GM06990 (cell line): ENCODE results near the gene SRRM4.

Source experiments
- DNase-seq: peaks from one replicate; pipeline ENCODE4 v3.0.0-alpha.2; 2011; ENCODE audit not compliant: insufficient read length; ENCODE audit errors: extremely low read depth
- H3K27me3 ChIP-seq: replicated peaks from 2 replicates; pipeline ENCODE4 v1.6.0; 2011; ENCODE audit warnings: low read length; ENCODE audit not compliant: control insufficient read depth, insufficient read depth
- H3K36me3 ChIP-seq: 2 replicates; pipeline ENCODE4 v1.5.1; 2011; ENCODE audit warnings: low read length; ENCODE audit not compliant: control insufficient read depth, insufficient read depth
- H3K4me3 ChIP-seq: replicated peaks from 2 replicates; pipeline ENCODE4 v1.5.1; 2011; ENCODE audit warnings: low read depth, mild to moderate bottlenecking, control low read depth, low read length
- TF ChIP-seq, protein P1 (sequence below): IDR thresholded peaks from 2 replicates; pipeline ENCODE4 v1.5.1; 2011; ENCODE audit warnings: low read length, control low read depth, mild to moderate bottlenecking, inconsistent platforms; ENCODE audit not compliant: insufficient read depth, poor library complexity, severe bottlenecking

Gene SRRM4

DNA sequence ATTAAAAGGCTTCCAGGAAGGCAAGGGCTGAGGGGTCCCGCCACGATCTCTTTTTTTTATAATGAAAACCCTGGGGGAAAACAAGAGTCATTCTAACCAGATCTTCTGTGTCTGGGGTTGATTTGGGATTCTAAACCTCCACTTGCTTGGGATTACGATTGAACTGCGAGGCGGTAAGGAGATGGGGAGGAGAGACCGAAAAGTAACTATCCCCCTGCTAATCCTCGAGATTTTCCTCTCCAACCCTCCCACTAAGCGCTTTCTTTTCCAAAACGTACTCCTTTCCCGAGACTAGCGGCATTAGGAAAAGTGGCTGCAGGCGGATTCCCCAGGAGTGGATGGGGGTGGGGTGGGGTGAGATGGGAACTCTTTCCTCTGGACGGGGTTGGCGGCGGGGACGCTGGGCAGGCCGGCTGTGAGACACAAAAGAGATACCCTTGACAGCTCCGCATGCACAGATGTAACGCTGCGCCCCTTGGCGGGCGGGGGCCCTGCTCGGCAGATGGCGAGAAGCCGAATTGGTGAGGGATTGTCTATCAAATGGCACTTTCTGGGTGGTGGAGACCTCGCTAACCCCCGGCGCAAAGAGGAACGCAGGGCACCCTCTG is 830 bp upstream of the SRRM4 start:
- no peak for DNase-seq
- no peaks in the 10 kb centered on the region; the same call in 1 of the 2 replicates for H3K27me3 ChIP-seq
- no peak overlapping the region for H3K4me3 ChIP-seq
- TF ChIP-seq, protein P1, sequence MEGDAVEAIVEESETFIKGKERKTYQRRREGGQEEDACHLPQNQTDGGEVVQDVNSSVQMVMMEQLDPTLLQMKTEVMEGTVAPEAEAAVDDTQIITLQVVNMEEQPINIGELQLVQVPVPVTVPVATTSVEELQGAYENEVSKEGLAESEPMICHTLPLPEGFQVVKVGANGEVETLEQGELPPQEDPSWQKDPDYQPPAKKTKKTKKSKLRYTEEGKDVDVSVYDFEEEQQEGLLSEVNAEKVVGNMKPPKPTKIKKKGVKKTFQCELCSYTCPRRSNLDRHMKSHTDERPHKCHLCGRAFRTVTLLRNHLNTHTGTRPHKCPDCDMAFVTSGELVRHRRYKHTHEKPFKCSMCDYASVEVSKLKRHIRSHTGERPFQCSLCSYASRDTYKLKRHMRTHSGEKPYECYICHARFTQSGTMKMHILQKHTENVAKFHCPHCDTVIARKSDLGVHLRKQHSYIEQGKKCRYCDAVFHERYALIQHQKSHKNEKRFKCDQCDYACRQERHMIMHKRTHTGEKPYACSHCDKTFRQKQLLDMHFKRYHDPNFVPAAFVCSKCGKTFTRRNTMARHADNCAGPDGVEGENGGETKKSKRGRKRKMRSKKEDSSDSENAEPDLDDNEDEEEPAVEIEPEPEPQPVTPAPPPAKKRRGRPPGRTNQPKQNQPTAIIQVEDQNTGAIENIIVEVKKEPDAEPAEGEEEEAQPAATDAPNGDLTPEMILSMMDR, result no peak
- no peaks in the 10 kb centered on the region for H3K36me3 ChIP-seq

DNA sequence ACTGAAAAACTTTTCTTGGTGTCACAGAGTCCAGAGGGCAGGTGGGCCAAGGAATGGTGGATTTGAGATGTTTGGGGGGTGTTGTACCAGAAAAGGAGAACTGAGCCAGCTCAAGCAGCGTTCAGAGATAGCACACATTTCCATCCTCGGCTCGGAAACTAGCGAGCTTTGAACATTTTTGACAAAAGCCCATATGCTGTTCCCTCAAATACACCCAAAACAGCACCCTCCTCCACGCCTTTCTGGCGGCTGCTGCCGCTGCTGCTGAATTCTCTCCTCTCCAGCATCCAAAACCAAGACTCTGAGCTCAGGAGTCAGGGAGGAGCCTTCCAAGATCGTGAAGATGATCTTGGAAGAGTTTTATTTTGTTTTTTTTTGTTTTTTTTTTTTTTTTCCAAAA is 961 bp downstream of the SRRM4 start:
- H3K4me3 ChIP-seq, result no peak overlapping the region

DNA sequence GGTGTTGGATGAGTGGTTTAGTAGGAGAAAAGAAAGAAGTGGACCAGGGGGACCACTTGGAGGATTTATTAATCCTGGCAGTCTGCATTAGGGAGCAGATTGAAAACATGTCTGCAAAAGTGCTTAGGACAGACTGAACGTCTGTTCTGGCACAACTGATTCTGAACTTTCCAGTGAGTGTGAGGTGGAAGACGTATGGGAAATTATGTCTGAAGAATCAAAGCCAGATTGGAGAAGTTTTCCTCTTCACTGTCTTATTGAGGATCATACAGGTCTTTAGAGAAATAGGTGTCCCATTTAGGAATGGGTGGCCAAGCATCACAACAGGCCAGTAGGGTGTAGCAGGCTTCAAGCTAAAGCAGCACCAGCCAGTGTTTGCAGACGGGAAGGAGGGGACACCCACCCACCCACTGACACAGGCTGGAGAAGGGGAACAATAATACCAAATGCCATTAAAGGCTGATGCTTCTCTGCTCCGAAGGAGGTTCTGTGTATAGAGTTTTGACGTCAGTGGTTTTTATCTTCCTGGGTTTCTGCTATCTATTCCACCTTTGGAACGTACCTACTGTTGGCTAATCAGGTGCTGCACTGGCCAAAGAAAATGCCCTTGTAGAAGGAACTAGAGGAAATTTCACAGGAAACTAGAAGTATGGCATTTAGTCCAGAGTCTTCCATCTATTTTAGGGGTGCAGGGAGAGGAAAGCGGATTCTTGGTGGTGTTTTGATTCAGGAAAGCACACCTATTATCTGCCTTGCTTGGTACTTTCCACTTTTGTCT is 1.8 kb downstream of the SRRM4 start:
- DNase-seq, result no peak
- Histone ChIP-seq H3K36me3 (no peaks in the 10 kb centered on the region), H3K4me3 (no peak overlapping the region), H3K27me3 (no peaks in the 10 kb centered on the region; the same call in 1 of the 2 replicates)
- TF ChIP-seq, protein P1, result no peak

More for the DNA sequence above, 961 bp downstream of the SRRM4 start:
- H3K36me3 ChIP-seq, result no peaks in the 10 kb centered on the region
- TF ChIP-seq, protein P1, result no peak
- no peak for DNase-seq
- no peaks in the 10 kb centered on the region; the same call in 1 of the 2 replicates for H3K27me3 ChIP-seq

DNA sequence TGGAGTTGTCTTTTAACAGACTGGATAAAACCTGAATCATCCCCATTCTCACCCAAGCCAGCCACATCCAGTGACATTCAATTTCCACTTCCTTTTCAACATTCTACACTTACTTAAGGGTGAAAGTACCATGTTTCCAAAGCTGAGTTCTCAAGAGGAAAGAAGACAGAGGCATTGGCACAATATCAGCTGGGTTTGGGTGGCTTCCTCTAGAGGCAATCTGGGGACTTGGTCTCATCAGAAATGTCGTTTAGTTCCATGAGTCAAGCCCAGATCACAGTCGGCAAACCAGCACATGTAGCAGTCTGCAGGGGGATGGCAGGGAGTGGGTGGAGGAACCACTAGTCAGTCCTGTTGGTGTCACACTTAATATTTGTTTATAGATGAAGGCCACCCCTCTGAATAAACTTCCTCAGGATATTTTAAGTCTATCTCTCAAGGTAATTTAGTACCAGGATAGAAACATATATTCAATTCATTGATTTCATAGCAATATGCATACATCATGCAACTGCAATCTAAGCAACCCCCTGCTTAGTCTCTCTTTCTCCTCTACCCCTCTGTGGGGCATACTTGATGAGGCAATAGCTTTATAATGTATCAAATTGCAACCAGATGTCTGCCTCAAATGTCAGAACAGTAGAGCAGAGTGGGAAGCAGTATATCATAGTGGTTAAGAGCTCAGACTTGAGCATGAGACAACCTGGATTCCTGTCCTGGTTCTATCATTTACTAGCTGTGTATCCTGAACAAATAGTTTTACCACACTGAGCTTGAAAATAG is 3.0 kb downstream of the SRRM4 start:
- TF ChIP-seq, protein P1, result no peak
- H3K27me3 ChIP-seq, result no peaks in the 10 kb centered on the region; the same call in none of the 2 replicates
- H3K36me3 ChIP-seq, result no peaks in the 10 kb centered on the region
- H3K4me3 ChIP-seq, result no peak overlapping the region
- DNase-seq, result no peak

DNA sequence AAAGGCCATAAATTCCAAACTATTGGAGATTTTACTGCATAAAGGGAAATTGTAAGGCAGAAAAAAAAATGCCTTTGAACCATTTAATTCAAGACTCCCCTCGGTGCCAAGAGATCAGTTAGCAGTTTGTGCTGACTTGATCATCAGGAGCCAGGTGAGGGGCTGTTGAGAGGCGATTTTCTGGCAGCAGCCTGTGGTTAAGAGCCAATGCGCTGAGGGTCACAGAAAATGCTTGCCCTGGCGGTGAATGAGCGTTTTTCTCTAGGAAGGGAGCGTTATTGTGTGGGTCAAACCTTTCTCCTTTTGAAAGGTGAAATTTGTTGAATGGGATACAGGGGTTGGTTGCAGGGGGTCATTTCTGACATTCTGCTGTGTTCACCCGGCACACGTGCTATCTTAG is 4.7 kb downstream of the SRRM4 start:
- no peak for DNase-seq
- Histone ChIP-seq H3K27me3 (no peaks in the 10 kb centered on the region; the same call in none of the 2 replicates), H3K4me3 (no peak overlapping the region), H3K36me3 (no peaks in the 10 kb centered on the region)
- TF ChIP-seq, protein P1, result no peak
